ENCODE measurements around the gene SLC44A1. TPM values are rescaled to one million over a fixed set of nuclear protein-coding genes. Genes with fewer than 3 reads are reported as not detected.

The SLC44A1 gene
- total RNA-seq, result 78.0 and 92.9 TPM in 2 replicates

GRCh38 chr9:105244003-105244733, at the start of gene SLC44A1:
SLC44A1 (plus strand) TSS chr9:105244651; CDS start chr9:105244869, 218 bp downstream.

GRCh38 chr9:105447814-105448812, 203.7 kb downstream of the SLC44A1 start, which contains the start of gene FSD1L:
FSD1L (plus strand) TSS chr9:105448034; CDS start chr9:105448221, 187 bp downstream.

Other genes with a start within 250 kb of the SLC44A1 start
- 9.9 and 12.6 TPM in 2 replicates for gene FSD1L, start 203.4 kb downstream of the SLC44A1 start, total RNA-seq

Data from uterine smooth muscle cell (primary cell).